Amniotic stem cell (primary cell): ENCODE data around the gene EVC2.
"Not testable (repeated sequence)": the region's sequence is repeated elsewhere in the genome, so short reads cannot be mapped to it uniquely, and the experiment has no call there.

Experiments
- DNase-seq: peaks from one replicate; lab custom pipeline; 2025; lab: John Stamatoyannopoulos, UW

EVC2 gene

DNA sequence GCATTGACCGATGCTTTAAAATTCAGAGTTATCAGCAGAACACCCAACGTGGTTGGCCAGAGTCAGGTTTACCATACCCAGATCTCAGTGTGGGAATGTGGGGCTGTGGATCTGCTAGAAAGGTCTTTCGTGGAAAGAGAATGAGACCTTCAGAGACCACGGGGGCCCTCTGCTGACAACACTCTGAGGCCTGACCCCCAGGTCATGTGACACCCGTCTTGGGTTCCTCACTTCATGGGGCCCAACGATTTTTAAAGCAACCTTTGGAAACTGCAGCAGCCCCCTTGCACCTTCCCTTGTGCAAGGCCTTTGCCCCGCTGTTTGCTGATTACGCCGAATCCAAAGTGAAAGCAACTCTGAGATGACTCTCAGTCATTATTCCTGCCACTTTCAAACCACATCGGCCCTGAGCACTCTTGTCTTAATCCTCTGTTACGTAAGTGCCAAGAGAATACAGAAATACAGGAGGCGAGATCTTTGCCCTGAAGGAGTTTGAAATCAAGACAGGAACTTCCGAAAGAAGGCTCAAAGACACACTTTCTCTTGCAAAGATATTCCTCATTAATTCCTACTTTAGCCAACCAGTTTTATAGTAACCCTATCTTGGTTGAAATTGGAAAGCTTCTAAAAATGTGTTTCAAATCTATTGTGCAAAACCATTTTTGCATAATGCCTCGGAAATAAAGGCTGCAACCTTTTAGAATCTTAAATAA lies 88.3 kb downstream of the EVC2 start:
- DNase-seq, result no peak

DNA sequence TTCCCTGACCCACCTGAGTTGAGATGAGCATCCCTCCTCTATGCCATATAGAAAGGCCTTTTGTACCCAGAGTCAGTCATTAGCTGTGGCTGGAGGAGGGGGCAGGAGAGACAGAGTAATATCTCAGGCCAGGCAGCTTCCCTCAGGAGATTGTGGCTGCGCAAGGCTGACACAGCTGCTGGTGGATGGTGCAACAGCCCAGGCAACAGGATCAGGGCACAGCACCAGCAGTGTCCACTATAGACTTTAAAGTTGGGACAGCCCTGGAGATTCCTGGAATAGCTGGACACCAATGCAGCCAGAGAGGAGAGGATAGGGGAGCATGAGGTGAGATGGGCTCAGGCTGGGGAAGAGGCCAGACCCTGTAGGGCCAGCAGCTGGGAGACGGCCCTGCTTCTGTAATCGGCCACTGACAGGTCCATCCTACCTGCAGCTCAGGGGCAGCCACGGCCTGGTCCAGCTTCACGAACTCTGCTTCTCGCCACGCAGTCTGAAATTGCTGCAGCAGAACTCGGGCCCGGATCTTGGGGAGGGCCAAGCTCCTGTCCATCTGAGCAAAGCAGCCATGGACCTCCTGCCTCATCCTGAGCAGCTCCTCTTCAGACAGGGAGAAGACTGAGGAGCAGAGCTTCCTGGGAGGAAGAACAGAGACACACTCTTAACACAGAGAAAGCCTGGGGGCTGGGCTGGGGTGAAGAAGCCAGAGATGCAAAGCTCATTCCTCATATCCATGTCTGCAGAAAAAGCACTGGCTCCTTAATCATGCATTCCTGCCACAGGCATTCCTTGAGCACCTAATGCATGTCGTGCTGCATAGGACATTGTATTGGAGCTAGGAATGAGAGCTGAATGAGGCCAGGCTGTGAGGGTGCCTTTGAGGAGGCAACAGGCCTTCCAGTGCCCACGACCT lies 90.1 kb downstream of the EVC2 start:
- no peak for DNase-seq

DNA sequence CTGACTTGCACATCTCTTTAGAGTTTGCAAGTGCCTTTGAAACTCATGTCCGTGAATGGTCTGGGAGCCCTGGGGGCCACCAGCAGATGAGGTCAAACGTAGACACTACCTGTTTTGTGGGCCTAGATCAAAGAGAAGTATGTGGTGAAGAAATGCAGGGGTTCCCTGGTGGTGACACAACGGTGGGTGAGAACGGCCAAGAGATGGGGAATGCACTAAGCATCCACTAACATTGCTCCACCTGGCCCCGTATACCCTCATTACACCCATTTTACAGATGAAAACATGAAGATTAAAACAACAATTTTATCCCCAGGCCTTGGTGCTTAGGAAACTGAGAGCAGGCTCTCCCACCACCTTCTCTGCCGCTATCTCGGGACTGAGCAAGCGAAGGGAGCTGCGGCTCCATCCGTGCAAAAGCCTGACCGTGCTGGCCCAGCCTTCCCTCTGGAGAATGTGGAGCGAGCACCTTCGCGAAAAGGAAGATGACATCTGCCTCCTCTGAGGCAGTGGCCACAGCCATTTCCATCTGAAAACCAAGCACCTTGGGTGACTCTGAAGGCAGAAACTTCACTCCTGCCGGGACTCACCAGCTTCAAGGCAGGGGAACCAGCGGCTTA lies 91.9 kb downstream of the EVC2 start:
- DNase-seq, result no peak

DNA sequence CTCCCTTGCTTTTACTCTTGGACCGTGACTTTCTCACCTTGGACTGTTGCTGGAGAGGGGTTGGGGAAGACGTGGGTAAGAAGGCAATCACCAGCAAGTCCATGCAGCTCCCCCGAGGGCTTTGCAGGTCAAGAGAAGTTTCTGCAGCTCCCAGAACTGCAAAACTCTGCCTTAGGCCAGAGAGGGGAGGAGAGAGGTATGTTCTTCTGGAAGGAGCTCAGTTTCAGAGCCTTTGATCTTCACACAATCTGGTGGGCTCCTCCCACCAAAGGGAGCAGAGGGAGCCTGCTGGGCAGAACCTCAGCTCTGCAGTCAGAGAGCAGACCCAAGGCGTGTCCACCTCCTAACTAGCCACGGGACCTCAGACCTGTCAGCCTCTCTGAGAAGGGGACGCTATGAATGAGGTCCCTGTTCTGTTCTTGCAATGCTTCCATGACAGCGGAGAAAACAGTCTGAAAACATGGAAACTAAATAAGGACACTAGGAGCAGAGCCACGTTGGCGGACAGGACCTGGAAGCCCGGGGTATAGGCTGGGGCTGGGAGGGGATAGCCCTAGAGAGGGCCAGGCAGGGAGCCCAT lies 92.8 kb downstream of the EVC2 start:
- no peak for DNase-seq

DNA sequence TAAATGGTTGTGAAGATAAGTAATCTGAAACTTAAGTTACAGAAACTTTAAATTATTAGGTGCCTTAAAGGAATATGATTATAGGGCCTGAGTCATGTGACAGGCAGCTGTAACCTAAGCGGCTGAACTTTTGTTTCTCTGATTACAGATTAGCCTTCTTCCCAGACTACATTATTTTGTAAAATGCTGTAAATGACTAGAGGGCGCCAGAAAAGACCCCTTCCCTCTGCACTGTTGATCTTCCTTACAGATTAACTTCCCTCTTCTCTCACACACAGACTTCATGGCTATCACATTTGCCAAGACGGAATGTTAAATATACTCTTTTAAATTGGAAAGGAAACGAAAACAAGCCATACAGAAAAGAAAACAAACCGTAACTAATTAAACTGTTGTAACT lies 96.6 kb downstream of the EVC2 start:
- DNase-seq, result no peak

DNA sequence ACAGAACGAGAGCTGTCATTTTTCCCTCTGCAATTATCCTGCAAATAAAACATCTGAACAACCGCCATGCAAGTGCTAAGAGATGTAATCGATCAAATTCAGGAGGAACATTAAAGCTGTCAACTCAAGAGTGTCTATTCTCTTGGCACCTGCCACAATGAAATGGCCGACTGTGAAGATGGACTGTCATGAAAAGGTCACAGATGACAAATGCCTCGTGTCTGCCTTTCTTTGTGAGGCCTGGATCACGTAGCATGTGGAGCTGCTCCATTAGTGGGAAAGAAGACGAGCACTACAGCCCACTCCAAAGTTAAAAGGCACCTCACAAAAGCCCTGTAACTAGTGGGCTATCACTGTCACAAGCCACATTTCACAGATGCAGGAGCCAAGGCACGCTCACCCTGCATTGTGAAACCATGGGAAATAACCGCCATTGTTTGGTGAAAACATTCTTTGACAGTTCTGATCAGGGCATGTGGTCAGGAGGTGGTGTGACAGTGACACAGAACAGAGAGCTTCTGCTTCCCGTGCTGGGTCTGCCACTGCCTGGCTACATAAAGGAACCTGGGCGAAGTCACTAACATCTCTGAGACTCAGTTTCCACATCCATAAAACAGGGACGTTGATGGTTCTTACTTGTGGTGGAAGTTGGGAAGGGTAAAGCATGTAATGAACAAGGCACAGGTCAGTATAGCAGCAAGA lies 98.9 kb downstream of the EVC2 start:
- no peak for DNase-seq

DNA sequence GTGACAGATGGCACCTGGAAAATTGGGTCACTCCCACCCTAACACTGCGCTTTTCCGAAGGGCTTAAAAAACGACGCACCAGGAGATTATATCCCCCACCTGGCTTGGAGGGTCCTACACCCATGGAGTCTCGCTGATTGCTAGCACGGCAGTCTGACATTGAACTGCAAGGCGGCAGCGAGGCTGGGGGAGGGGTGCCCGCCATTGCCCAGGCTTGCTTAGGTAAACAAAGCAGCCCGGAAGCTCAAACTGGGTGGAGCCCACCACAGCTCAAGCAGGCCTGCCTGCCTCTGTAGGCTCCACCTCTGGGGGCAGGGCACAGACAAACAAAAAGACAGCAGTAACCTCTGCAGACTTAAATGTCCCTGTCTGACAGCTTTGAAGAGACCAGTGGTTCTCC lies 114.5 kb downstream of the EVC2 start:
- DNase-seq, result not testable (repeated sequence)

DNA sequence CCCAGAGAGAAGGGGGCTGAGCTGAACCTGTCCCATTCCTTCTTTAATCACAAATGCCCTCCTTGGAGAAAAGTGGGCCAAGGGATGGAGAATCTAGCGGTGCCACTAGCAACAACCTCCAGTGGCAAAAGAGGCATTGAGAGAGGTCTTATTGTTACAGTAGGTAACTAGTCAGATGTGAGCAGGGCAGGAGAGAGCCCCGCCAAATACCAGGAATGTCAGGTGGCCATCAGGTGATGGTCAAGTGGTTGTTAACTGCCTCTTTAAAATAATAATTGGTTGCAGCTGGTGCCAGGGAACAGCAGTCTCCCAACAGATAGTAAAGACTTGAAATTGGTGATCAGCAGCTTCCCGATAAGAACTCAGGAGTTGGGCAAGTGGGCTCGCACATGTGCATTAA lies 116.1 kb downstream of the EVC2 start:
- DNase-seq, result no peak

DNA sequence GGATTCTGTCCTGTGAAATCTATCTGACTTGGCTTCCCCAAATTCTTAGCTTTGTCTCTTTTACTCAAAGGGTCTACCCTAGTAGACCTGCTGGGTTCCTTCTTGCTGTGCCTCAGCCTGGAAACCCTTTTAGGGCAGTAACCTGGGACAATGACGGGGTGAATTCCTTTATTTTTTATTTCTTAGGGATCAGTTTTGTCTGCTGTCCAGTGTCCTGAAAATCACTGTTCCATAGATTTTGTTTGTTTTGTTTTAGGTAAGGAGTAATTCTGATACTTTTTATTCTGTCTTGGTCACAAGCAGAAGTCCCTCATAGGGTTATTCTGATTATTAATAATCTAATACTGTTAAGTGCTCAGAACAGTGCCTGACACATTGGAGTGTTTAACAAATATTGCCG lies 118.9 kb downstream of the EVC2 start:
- DNase-seq, result no peak

DNA sequence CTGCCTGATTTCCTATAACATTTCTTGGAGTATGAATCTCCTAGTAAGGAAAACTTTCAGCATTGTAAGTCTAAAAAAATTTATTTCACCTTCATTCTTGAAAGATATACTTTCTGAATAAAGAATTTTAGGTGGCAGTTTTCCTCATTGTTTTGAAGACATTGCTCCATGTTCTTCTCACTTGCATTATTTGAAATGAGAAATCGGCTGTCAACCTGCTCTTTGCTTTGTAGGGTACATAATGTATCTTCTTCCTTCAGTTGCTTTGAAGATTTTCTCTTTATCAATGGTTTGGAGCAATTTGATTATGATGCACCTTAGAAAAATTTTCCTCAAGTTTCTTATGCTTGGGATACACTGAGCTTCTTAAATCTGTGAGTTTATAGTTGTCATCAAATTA lies 120.3 kb downstream of the EVC2 start:
- no peak for DNase-seq

DNA sequence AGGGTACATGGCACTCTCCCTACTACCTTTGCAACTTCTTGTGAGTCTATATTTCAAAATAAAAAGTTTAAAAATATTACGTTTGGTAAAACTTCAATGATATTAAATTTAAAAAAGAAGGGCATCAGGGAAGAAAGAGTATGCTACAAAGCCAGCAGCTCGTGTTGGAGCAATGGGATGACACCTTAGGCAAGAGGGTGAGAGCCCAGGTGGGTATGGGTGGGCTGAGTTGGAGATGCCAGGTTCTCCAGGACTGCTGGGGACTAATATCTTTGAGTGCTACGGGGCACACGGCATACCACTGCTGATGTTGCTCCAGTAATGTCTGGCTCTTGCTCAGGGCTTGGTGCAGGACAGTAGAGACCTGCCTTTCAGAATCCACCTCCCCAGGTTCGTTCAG lies 132.4 kb downstream of the EVC2 start:
- DNase-seq, result no peak

DNA sequence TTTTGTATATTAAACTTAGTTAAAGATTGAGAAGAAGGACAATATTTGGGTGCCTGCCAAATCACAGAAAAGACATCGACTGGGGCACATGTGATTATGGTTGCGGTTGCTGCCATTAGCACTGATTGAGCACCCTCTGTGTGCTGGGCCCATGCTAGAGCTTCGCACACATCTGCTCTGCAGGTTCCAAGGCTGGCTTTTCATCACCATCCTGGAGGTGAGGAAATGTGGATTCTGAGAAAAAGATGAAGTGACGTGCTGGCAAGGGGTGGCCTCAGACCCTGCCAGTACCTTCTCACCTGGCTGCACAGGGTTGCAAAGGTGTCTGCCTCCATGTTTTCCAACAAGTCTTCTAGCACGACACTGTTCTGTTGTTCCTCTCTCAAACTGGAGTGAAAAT lies 134.0 kb downstream of the EVC2 start:
- DNase-seq, result no peak

DNA sequence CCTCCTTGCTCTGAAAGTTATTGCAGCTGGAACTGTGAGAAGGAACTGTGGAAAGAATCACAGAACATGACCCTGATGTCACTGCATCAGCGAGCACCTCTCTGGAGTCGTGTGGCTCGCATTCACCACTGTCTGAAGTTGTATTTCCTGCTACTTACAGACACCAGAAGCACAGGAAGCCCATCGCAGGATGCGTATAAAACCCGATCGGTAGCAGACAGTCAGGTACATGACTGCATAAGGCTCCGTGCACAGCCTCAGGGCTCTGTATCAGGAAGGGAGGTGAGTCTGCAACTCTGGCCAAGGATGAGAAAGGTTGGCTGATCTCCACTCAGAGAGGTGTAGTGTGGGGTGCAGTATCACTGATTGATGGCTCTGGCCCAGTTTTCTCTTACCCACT lies 134.4 kb downstream of the EVC2 start:
- no peak for DNase-seq

DNA sequence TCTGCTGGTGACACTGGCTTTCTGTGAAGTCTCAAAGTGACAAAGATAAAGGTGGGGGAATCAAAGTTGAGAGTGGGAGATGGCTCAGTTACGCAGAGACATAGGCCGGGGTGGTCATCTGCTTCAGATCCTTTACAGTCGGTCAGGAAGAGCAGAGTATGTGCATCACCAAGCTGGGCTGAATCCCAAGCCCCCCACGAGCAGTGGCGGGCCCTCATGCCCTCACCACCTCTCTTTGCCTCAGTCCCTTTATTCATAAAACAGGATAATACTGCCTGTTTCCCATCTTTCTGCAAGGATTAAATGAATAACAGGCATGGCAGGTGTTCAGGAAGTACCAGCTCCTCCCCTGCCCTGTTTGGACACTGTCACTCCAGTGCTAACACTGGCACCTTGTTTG lies 135.6 kb downstream of the EVC2 start:
- no peak for DNase-seq

DNA sequence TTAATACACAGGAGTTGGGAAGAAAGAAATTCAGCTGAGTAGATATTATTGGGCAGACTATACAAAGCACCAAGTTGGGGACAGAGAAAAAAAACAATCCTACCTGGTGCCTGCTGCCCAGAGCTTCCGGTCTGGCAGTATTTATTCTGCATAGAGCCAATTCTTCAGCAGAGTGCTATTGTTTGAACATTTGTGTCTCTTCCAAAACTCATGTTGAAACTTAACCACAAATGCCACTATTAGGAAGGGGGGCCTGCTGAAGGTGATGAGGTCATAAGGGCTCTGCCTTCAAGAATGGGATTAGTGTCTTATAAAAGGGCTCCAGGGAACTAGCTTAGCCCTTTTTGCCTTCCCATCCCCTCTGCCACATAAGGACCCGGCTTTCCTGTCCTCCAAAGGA lies 136.2 kb downstream of the EVC2 start:
- DNase-seq, result no peak

DNA sequence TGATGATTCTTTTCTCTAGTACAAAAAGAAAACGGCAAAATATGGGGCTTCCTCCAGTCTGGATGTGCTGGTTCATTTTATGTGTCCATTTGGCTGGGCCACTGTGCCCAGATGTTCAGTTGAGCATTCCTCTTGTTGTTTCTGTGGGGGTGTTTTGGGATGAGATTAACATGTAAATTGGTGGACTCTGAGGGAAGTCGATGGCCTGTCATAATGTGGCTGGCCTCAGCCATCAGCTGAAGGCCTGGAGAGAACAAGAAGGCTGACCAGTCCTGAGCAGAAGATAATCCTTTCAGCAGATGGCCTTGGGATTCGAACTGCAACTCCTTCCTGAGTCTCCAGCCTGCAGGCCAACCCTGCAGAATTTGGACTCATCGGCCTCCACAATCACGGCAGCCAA lies 136.7 kb downstream of the EVC2 start:
- DNase-seq, result no peak

DNA sequence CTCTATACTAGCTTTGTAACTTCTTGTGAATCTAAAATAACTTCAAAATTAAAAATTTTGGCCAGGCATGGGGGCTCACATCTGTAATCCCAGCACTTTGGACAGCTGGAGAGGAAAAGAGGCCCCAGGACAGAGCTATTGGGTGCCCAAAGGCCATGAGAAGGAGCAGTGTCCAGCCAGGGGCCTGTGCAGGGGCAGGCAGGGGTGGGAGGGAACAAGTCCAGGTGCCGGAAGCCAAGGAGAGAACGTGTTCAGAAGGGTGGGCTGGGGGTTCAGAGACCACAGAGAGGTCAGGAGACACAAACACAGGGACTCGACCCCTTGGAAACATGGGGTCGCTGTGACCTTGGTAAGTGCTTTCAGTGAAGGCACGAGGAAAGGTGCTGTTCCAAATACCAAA lies 138.9 kb downstream of the EVC2 start:
- DNase-seq, result no peak

DNA sequence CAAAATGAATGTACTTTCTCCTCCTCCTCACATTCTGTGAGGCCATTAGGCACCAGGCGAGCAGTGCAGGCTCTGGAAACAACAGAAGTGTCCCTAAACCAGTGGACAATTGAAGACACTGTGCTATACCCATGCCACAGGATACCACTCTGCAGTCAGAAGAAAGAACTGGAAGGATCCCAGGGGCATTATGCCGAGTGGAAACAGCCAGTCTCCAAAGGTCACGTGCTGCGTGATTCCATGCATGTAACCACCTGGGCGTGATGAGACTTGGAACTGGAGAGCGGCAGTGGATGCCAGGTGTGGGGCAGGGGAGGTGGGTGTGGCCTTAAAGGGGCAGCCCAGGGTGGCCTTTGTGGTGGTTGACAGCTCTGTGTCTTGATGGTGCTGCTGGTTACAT lies 139.4 kb downstream of the EVC2 start:
- no peak for DNase-seq

DNA sequence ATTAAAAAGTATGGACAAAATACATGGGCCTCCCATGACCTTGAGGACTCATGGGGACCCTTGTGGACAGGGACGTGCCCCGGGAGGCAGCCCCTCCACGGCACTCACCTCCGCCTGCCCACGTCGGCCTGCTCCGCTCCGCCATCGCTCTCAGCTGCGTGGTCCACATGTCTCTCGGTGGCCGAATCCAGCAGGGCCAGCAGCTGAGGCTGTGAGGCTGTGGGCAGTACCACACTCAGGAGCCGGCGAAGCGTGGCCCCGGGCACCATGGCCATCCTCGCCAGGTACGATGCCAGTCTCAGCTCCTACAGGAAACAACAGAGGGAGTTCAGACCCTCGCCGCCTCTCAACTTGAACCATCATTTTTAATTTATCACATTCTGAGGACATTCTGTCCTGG lies 140.0 kb downstream of the EVC2 start:
- no peak for DNase-seq

DNA sequence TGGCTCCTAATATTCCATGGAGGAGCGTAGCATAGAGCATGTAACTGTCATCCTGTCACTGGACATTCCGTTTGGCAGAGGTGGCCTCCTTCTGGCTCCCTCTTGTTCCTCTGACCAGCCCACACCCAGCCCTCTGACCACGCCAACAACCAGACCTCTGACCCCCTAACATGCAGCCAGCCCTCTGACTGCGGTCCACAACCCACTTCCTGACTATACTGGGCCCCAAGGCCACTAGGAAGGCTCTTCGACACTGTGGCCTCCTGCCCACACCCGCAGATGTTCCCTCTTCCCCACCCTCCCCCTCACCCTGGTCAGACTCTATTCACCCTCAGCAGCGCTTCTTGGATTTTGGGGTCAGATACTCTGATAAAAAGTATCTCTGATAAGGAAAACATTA lies 141.4 kb downstream of the EVC2 start:
- DNase-seq, result no peak

DNA sequence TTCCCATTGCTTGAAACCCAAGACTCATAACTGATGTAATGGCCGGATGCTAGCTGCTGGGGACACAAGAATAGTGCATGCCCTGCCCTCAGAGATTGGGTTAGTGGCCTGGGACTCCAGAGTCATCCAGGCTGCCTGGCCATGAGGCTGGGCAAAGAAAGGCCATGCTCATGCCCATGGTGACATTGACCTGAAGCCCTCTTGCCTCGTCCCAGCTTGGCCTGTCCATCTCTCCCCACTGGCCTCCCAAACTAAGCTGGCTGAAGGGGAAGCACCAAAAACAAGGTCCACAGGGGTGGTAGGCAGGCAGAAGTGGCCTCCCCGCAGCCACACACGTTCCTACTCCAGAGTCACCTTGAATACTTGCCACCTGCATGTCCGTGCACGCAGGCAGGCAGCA lies 141.8 kb downstream of the EVC2 start:
- DNase-seq, result no peak

DNA sequence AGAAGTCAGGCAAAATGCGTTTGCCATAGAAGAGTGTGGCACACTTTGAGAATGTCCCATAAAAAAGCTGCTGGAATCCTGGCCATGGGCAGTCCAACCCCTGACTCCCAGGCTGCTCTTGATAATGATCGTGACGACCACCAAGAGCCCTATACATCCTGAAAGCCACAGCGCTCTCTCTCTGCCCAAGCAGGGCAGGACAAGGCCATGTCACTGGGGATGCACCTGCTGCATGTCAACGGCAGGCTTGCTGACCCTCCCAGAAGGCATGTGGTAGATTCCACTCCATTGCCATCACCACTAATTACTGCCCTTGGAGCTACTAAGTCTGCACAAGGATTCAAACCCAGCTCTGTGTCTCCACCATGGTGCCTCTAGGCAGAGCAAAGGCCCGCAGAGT lies 144.5 kb downstream of the EVC2 start:
- no peak for DNase-seq
